T follicular helper cell (primary cell): ENCODE results near the gene SRD5A2.
"Not testable (repeated sequence)": the region's sequence is repeated elsewhere in the genome, so short reads cannot be mapped to it uniquely, and the experiment has no call there.

Experiments used
- DNase-seq: peaks from one replicate; pipeline ENCODE4 v3.0.0-alpha.2; 2020; ENCODE audit warnings: low read depth

Gene SRD5A2

GRCh38 chr2:31534636-31535035, 46.1 kb downstream of the SRD5A2 start:
- DNase-seq: no peak

- no peak for DNase-seq
Measured at GRCh38 chr2:31533036-31533435, 47.7 kb downstream of the SRD5A2 start.

- no peak for DNase-seq
Measured at GRCh38 chr2:31531101-31531500, 49.6 kb downstream of the SRD5A2 start.

- DNase-seq: no peak
Measured at GRCh38 chr2:31529256-31529655, 51.5 kb downstream of the SRD5A2 start.

- no peak for DNase-seq
Measured at GRCh38 chr2:31528823-31529222, 51.9 kb downstream of the SRD5A2 start.

- DNase-seq: no peak
Measured at GRCh38 chr2:31526946-31527732, 53.6 kb downstream of the SRD5A2 start.

- DNase-seq: no peak
Measured at GRCh38 chr2:31525876-31526275, 54.9 kb downstream of the SRD5A2 start.

GRCh38 chr2:31524592-31524991, 56.1 kb downstream of the SRD5A2 start:
- no peak for DNase-seq

GRCh38 chr2:31523871-31524492, 56.8 kb downstream of the SRD5A2 start:
- peak; percentile 25 for DNase-seq

GRCh38 chr2:31522786-31523185, 58.0 kb downstream of the SRD5A2 start:
- DNase-seq: no peak

GRCh38 chr2:31517442-31518203, 63.1 kb downstream of the SRD5A2 start:
- DNase-seq: no peak

GRCh38 chr2:31515586-31515985, 65.2 kb downstream of the SRD5A2 start:
- DNase-seq: no peak

GRCh38 chr2:31513553-31513952, 67.2 kb downstream of the SRD5A2 start:
- no peak for DNase-seq

GRCh38 chr2:31511376-31511775, 69.4 kb downstream of the SRD5A2 start:
- DNase-seq: no peak

GRCh38 chr2:31505111-31505510, 75.6 kb downstream of the SRD5A2 start:
- no peak for DNase-seq

- no peak for DNase-seq
Measured at GRCh38 chr2:31504311-31504710, 76.4 kb downstream of the SRD5A2 start.

GRCh38 chr2:31496451-31496874, 84.3 kb downstream of the SRD5A2 start:
- DNase-seq: not testable (repeated sequence)

- not testable (repeated sequence) for DNase-seq
Measured at GRCh38 chr2:31489339-31489738, 91.4 kb downstream of the SRD5A2 start.

- DNase-seq: no peak
Measured at GRCh38 chr2:31483246-31483645, 97.5 kb downstream of the SRD5A2 start.

- DNase-seq: no peak
Measured at GRCh38 chr2:31476511-31477180, 104.1 kb downstream of the SRD5A2 start.

- no peak for DNase-seq
Measured at GRCh38 chr2:31475692-31476091, 105.0 kb downstream of the SRD5A2 start.

- no peak for DNase-seq
Measured at GRCh38 chr2:31474296-31474695, 106.4 kb downstream of the SRD5A2 start.
